ENCODE results near the gene SLC15A1. TPM values are rescaled to one million over a fixed set of nuclear protein-coding genes. Genes with fewer than 3 reads are reported as not detected.
A peak's percentile ranks its signal among the peaks of the same experiment; 100 is the strongest.

The SLC15A1 gene
- total RNA-seq, 2 donors from 2014 or later: not detected

DNA sequence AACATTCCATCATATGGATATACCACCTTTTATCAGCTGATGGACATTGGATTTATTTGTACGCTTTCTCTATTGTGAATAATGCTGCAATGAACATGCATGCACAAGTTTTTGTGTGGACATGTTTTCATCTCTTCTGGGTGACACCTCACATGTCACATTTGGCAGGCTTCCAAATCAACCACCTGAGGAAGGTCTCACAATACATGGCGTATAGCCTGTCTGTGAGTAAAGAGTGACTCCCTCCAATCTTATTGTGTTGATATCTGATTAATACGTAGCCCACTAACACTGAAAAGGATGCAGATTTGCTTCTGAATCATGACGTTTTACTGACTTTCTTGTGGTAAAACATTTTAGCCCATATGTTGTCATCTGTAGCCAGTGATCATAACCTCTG lies 61.1 kb downstream of the SLC15A1 start:
- DNase-seq (ENCODE audit: low spot score in 2 of 2) (no peak), ATAC-seq (no peak)
- no peaks in the 10 kb centered on the region for H3K36me3 Mint-ChIP-seq
- H3K9me3 Mint-ChIP-seq: no peaks in the 10 kb centered on the region
- H3K27ac Mint-ChIP-seq: no peak overlapping the region

DNA sequence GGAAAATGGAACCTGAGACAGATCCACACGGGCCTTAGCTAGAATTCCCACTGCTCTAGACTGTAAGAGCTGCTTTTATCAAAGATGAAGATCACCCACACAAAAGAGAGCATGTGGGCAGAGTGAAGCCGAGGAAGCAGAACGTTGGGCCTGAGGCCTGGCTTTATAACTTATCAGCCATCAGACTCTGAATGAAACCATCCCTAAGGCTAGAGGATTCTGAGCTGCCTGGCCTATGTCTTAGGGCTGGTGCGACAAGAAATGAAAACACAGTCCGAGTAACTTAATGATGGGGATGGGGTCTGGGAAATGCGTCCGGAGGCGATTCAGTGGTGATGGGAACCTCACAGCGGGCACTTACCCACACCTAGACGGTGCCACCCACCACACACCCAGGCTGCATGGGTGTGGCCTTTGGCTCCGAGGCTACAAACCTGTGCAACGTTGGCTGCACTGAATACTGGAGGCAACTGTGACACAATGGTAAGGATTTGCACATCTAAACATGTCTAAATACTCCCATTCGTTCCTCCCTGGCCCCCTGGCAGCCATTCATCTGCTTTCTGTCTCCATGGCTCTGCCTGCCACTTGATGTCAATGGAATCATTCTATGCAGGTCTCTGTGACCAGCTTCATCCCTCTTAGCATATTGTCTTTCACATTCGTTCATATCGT lies 62.0 kb downstream of the SLC15A1 start:
- no peaks in the 10 kb centered on the region for H3K36me3 Mint-ChIP-seq
- H3K9me3 Mint-ChIP-seq: no peaks in the 10 kb centered on the region
- ATAC-seq (no peak), DNase-seq (ENCODE audit: low spot score in 2 of 2) (no peak)
- no peak overlapping the region for H3K27ac Mint-ChIP-seq

- Mint-ChIP-seq H3K9me3 (no peaks in the 10 kb centered on the region), H3K27ac (peak overlapping the region in 1 of 2 donors; percentile 29), H3K36me3 (no peaks in the 10 kb centered on the region)
- DNase-seq (ENCODE audit: low spot score in 2 of 2): no peak
- ATAC-seq: no peak
Observed at GRCh38 chr13:98689347-98689968, 63.0 kb downstream of the SLC15A1 start.

- ATAC-seq (no peak), DNase-seq (ENCODE audit: low spot score in 2 of 2) (no peak)
- Mint-ChIP-seq H3K36me3 (no peaks in the 10 kb centered on the region), H3K9me3 (no peaks in the 10 kb centered on the region), H3K27ac (no peak overlapping the region)
Observed at GRCh38 chr13:98688373-98688772, 64.1 kb downstream of the SLC15A1 start.

- H3K9me3 Mint-ChIP-seq: no peaks in the 10 kb centered on the region
Observed at GRCh38 chr13:98687319-98687718, 65.2 kb downstream of the SLC15A1 start.

DNA sequence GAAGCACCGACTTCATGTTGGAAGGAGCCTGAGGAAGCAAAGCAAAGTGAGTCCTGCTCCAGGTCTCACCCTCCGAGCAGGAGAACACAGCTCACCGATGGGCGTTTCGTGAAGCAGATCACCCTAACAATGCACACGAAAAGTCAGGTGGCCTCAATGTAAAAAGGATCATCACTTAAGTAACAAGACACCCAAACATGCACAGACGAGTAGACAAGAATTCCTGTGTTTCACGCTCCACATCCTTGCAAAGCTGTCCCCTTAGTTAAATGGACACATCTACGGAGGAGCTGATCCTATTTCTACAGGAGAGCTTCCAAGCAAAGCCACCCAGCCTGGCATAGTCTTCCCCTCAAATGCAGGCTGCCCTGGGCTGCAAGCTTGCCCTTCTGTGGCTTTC lies 66.2 kb downstream of the SLC15A1 start:
- no peak overlapping the region for H3K27ac Mint-ChIP-seq
- ATAC-seq (no peak), DNase-seq (ENCODE audit: low spot score in 2 of 2) (no peak)
- H3K36me3 Mint-ChIP-seq: no peaks in the 10 kb centered on the region
- no peaks in the 10 kb centered on the region for H3K9me3 Mint-ChIP-seq

More at GRCh38 chr13:98687319-98687718, 65.2 kb downstream of the SLC15A1 start:
- Mint-ChIP-seq H3K27ac (peak overlapping the region in 1 of 2 donors; percentile 10), H3K36me3 (no peaks in the 10 kb centered on the region)
- ATAC-seq (no peak), DNase-seq (ENCODE audit: low spot score in 2 of 2) (no peak)

GRCh38 chr13:98685146-98685545 lies 67.3 kb downstream of the SLC15A1 start:
- no peak for DNase-seq (ENCODE audit: low spot score in 2 of 2)
- Mint-ChIP-seq H3K36me3 (no peaks in the 10 kb centered on the region), H3K9me3 (no peaks in the 10 kb centered on the region), H3K27ac (no peak overlapping the region)
- ATAC-seq: no peak

- ATAC-seq: no peak
- Mint-ChIP-seq H3K27ac (no peak overlapping the region), H3K9me3 (no peaks in the 10 kb centered on the region), H3K36me3 (no peaks in the 10 kb centered on the region)
- no peak for DNase-seq (ENCODE audit: low spot score in 2 of 2)
Observed at GRCh38 chr13:98681049-98681448, 71.4 kb downstream of the SLC15A1 start.

- Mint-ChIP-seq H3K9me3 (no peaks in the 10 kb centered on the region), H3K36me3 (no peaks in the 10 kb centered on the region), H3K27ac (no peak overlapping the region)
- no peak for ATAC-seq
- DNase-seq (ENCODE audit: low spot score in 2 of 2): no peak
Observed at GRCh38 chr13:98678741-98679140, 73.7 kb downstream of the SLC15A1 start.

- no peaks in the 10 kb centered on the region for H3K36me3 Mint-ChIP-seq
- DNase-seq (ENCODE audit: low spot score in 2 of 2): no peak
- no peaks in the 10 kb centered on the region for H3K9me3 Mint-ChIP-seq
Observed at GRCh38 chr13:98677398-98677797, 75.1 kb downstream of the SLC15A1 start.

GRCh38 chr13:98676239-98676638 lies 76.2 kb downstream of the SLC15A1 start:
- ATAC-seq (no peak), DNase-seq (ENCODE audit: low spot score in 2 of 2) (no peak)
- Mint-ChIP-seq H3K9me3 (no peaks in the 10 kb centered on the region), H3K27ac (no peak overlapping the region), H3K36me3 (no peaks in the 10 kb centered on the region)

More at GRCh38 chr13:98677398-98677797, 75.1 kb downstream of the SLC15A1 start:
- no peak for ATAC-seq
- no peak overlapping the region for H3K27ac Mint-ChIP-seq

GRCh38 chr13:98675837-98676236 lies 76.6 kb downstream of the SLC15A1 start:
- no peaks in the 10 kb centered on the region for H3K9me3 Mint-ChIP-seq
- DNase-seq (ENCODE audit: low spot score in 2 of 2): no peak
- H3K27ac Mint-ChIP-seq: no peak overlapping the region
- ATAC-seq: no peak
- no peaks in the 10 kb centered on the region for H3K36me3 Mint-ChIP-seq

DNA sequence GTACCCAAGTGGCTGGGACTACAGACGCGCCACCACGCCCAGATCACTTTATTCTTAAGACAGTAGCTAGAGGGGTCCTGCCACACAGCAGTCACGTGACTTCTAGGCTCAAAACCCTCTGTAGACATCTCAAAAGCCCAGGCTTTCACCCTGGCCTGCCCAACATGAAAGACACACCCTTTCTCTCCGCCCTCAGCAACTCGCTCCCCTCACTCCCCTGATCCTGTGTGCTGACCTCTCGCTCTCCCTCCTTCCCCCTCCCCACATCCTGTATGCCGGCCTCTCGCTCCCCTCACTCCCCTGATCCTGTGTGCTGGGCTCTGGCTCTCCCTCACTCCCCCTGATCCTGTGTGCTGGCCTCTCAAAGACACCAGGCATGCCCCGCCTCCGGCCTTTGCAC lies 77.4 kb downstream of the SLC15A1 start:
- H3K27ac Mint-ChIP-seq: no peak overlapping the region
- ATAC-seq: no peak
- H3K9me3 Mint-ChIP-seq: no peaks in the 10 kb centered on the region
- no peak for DNase-seq (ENCODE audit: low spot score in 2 of 2)
- no peaks in the 10 kb centered on the region for H3K36me3 Mint-ChIP-seq

DNA sequence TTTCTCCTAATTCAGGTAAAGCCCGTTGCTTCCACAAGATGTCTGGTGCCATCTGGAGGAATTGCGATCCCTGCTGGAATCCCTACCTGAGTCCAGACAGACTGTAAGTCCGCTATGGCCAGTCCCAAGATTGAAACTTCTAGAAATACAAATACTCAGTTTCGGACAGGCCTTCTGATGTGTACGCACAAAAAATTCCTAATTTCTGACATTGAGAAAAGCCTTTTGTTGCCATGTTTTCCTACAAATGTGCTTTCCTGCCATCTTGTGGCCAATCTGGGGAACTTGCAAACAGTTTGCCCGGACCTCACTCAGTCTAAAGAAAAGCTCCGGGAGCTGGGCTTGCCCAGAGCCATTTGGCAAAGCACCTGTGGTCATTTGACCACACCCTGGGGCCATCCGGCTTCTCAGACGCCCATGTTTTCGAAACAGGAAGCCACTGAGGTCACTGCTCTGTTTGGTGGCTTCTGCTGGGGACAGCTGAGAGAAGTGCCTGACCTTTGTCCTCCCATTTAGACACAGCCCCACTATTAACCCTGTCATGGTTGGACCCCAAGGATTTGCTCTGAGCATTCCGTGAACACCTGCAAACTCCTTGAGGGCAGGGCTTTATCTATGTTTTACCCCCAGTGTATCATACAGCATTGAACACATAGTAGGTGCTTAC lies 79.4 kb downstream of the SLC15A1 start:
- no peaks in the 10 kb centered on the region for H3K36me3 Mint-ChIP-seq
- DNase-seq (ENCODE audit: low spot score in 2 of 2): peak; percentile 46 to 66
- H3K27ac Mint-ChIP-seq: peak overlapping the region in 1 of 2 donors; percentile 48
- peak; percentile 77 to 88 for ATAC-seq
- no peaks in the 10 kb centered on the region for H3K9me3 Mint-ChIP-seq

DNA sequence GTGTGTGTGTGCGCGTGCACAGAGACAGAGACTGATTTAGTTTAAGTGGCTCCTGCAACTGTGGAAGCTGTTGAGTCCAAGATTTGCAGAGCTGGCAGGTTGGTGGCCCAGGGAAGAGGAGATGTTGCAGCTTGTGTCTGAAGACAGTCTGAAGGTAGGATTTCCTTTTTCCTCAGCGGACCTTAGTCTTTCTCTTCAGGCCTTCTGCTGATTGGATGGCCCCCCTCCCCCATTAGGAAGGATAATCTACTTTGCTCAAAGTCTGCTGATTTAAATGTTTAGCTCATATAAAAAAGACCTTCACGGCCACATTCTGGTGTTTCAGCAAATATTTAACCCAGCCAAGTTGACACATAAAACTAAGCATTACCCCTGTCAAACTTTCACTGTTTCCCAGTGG lies 84.3 kb downstream of the SLC15A1 start:
- DNase-seq (ENCODE audit: low spot score in 2 of 2) (no peak), ATAC-seq (no peak)
- Mint-ChIP-seq H3K27ac (no peak overlapping the region), H3K9me3 (no peaks in the 10 kb centered on the region), H3K36me3 (no peaks in the 10 kb centered on the region)

DNA sequence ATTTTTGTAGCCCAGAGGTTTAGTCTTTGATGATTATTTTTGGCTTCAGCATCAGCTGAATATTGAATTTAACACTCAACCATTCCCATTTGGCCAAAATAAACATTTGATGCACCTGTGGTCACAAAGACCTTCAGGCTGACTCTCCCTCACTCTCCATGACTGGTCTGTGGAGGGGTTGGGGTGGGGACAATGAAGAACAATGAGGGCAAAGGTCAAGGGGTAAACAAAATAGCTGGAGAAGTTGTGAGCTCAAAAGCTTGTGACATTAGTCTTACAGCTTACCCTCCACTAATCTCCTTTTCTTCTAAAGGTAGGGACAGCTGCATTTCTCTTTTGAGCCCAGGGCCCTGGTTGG lies 86.9 kb downstream of the SLC15A1 start:
- ATAC-seq (no peak), DNase-seq (ENCODE audit: low spot score in 2 of 2) (no peak)
- Mint-ChIP-seq H3K9me3 (no peaks in the 10 kb centered on the region), H3K27ac (no peak overlapping the region), H3K36me3 (no peaks in the 10 kb centered on the region)

DNA sequence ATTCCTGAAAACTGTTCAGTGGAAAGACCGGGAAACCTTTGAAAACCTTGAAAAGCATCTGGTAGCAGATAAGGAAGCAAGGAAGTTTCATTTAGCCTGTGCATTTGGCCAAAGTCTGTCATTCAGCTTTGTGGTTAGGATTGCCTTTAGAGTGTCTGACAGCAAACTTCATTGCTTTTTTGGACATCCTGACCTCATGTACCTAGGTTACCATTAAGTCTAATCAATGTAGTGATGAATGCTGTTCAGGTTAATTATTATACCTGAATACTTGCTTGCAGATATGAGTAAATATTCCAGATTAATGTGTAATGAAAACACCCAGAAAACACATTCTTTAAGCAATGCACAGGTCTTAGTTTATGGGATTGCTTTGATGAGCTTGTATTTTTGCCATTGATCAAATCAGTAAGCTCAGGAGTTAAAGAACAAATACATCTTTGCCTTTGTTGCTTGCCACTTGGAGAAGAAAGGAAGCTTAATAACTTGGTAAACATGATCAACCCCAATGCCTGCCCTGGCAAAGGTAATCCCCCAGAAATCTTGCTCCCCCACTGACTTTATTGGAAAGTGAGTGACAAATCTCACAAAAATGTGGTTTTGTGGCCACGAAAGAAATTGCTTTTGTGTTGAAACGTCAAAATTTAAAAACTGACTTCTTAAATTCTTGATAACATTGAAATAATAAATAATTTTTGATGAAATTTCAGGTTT lies 87.4 kb downstream of the SLC15A1 start:
- no peak for DNase-seq (ENCODE audit: low spot score in 2 of 2)
- Mint-ChIP-seq H3K27ac (peak overlapping the region; percentile 6 to 73), H3K9me3 (no peaks in the 10 kb centered on the region), H3K36me3 (no peaks in the 10 kb centered on the region)
- ATAC-seq: no peak

Measured in activated naive CD4-positive, alpha-beta T cell treated with anti-CD3 and anti-CD28 coated beads, Interleukin-2, amount 50 U/mL, for 72 hours (primary cell).